Hepatocyte (in vitro differentiated cells): ENCODE measurements around the gene RBFOX2. TPM values are rescaled to one million over a fixed set of nuclear protein-coding genes. Genes with fewer than 3 reads are reported as not detected.
"Not testable (repeated sequence)": the region's sequence is repeated elsewhere in the genome, so short reads cannot be mapped to it uniquely, and the experiment has no call there.

ENCODE experiments used
- DNase-seq: peaks from one replicate; pipeline ENCODE4 v3.0.0-alpha.2; 2016; ENCODE audit warnings: low spot score
- H2AFZ ChIP-seq: fragments of 200-600 bp; sonication (generic); 2 replicates; pipeline ENCODE4 v1.6.0; 2016; ENCODE audit warnings: antibody characterized with exemption, mild to moderate bottlenecking
- H3K27ac ChIP-seq: fragments of 200-600 bp; sonication (generic); 2 replicates; pipeline ENCODE4 v1.5.1; 2016; ENCODE audit warnings: mild to moderate bottlenecking
- H3K27me3 ChIP-seq: fragments of 200-600 bp; sonication (generic); 2 replicates; pipeline ENCODE4 v1.6.1; 2016
- H3K36me3 ChIP-seq: fragments of 200-600 bp; sonication (generic); replicated peaks from 2 replicates; pipeline ENCODE4 v1.5.1; 2016; ENCODE audit warnings: low read depth; ENCODE audit not compliant: insufficient read depth
- H3K4me1 ChIP-seq: fragments of 200-600 bp; sonication (generic); 2 replicates; pipeline ENCODE4 v1.5.1; 2016; ENCODE audit warnings: mild to moderate bottlenecking, moderate library complexity; ENCODE audit not compliant: insufficient read depth
- H3K4me2 ChIP-seq: fragments of 200-600 bp; sonication (generic); 2 replicates; pipeline ENCODE4 v1.6.0; 2016
- H3K4me3 ChIP-seq: fragments of 200-600 bp; sonication (generic); 2 replicates; pipeline ENCODE4 v1.5.1; 2016; ENCODE audit warnings: mild to moderate bottlenecking
- H3K79me2 ChIP-seq: fragments of 200-600 bp; sonication (generic); 2 replicates; pipeline ENCODE4 v1.6.0; 2017; ENCODE audit warnings: mild to moderate bottlenecking
- H3K9me2 ChIP-seq: fragments of 200-600 bp; sonication (generic); replicated peaks from 2 replicates; pipeline ENCODE4 v1.6.0; 2017; ENCODE audit warnings: mild to moderate bottlenecking; ENCODE audit not compliant: insufficient read depth
- H3K9me3 ChIP-seq: fragments of 200-600 bp; sonication (generic); 2 replicates; pipeline ENCODE4 v1.5.1; 2016; ENCODE audit warnings: low read depth, mild to moderate bottlenecking
- H4K20me1 ChIP-seq: fragments of 200-600 bp; sonication (generic); 2 replicates; pipeline ENCODE4 v1.6.0; 2016; ENCODE audit warnings: mild to moderate bottlenecking; ENCODE audit not compliant: insufficient read depth, poor library complexity, severe bottlenecking
- EZH2 ChIP-seq: fragments of 200-600 bp; sonication (generic); IDR thresholded peaks from 2 replicates; pipeline ENCODE4 v1.6.1; 2016; ENCODE audit warnings: antibody characterized with exemption, mild to moderate bottlenecking, borderline replicate concordance
- EZH2phosphoT487 ChIP-seq: fragments of 200-600 bp; sonication (generic); IDR thresholded peaks from one replicate; pipeline ENCODE4 v1.6.1; 2018; ENCODE audit warnings: antibody characterized with exemption, mild to moderate bottlenecking, low read depth, moderate library complexity; ENCODE audit not compliant: unreplicated experiment, severe bottlenecking
- WGBS: methylation state at CpG from one replicate; pipeline ENCODE4 v1.1.6; 2016; ENCODE audit warnings: low lambda C conversion rate; ENCODE audit errors: missing lambda C conversion rate; 5-methylcytosine and 5-hydroxymethylcytosine counted together
- polyA plus RNA-seq: library from polyadenylated mRNA; unstranded; fragments of >200 nt; fragmentation: Nextera tagmentation; extraction: Ambion mirVana; gene quantifications from 2 replicates; pipeline ENCODE4 v1.2.1, GENCODE V29; 2016
- total RNA-seq: library from RNA; depleted of rRNA; stranded (reverse); fragments of >200 nt; gene quantifications from 2 replicates; pipeline ENCODE4 v1.2.3, GENCODE V29; 2014
- TF ChIP-seq, protein P1 (sequence below): fragments of 200-600 bp; sonication (generic); IDR thresholded peaks from 2 replicates; pipeline ENCODE4 v1.5.1; 2016; ENCODE audit warnings: antibody characterized with exemption, mild to moderate bottlenecking; ENCODE audit not compliant: poor library complexity

The RBFOX2 gene
- total and polyA plus RNA-seq, 2 experiments from 2014 or later: 76.7 to 133 TPM

DNA sequence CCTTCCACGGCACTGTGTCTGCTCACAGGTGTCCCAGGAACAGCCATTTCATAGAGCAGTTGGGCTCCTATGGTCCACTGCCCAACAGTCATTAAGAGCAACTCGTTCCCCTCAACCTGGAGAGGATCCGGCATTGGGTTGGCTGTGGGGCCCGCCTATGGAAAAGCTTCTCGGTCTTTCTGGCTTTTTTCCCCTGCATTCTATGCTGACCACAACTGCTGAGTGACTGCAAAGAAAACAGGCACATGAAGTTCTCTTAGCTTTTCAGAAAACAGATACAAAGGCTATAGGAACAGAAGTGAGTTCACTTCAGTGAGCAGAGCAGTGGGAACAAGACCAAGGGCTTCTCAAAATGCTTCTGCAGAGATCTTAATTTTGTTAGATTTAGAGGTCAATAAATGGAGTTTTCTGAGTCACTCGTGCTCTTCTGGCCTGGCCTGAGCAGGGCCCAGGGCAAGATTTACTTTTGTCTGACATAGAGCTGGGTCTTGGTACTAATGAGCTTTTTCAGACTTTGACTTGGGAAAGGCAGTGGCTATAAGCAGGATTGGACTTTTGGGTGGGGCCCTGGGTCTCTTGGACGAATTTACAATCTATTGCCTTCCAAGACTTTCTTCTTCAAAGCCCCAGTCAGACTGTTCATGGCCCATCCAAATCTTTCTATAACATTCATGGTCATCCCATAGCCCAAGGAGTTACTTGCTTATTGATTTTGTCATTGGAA lies 324.6 kb downstream of the RBFOX2 start:
- Histone ChIP-seq H3K9me3 (no peaks in the 10 kb centered on the region), H3K4me1 (no peaks in the 10 kb centered on the region)
- WGBS: 82% methylated on average over 7 of the region's 7 CpGs

DNA sequence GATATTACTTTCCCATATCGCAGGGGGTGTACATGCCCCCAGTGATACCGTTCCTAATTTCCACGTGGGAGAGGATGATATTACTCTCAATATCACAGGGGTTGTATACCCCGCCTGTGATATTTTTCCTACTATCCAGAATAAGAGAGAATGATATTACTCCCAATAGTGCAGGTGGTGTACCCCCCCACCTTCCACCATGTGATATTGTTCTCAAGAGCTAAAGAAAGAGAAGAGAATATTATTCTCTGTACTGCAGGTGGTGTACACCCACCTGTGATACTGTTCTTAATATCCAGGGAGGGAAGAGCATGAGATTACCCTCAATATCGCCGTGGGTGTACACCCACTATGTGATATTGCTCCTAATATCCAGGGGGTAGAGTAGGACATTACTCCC lies 328.8 kb downstream of the RBFOX2 start:
- 83% methylated on average over 6 of the region's 6 CpGs for WGBS
- H3K36me3 ChIP-seq: not testable (repeated sequence)

More for the DNA sequence above, 324.6 kb downstream of the RBFOX2 start:
- no peak overlapping the region for H3K4me3 ChIP-seq
- no peak for DNase-seq
- no peak overlapping the region for H3K4me2 ChIP-seq
- H2AFZ ChIP-seq: no peak overlapping the region
- no peaks in the 10 kb centered on the region for H3K79me2 ChIP-seq
- H3K27ac ChIP-seq: no peak overlapping the region
- H3K27me3 ChIP-seq: no peaks in the 10 kb centered on the region
- H3K9me2 ChIP-seq: no peaks in the 10 kb centered on the region
- H3K36me3 ChIP-seq: no peaks in the 10 kb centered on the region
- H4K20me1 ChIP-seq: no peaks in the 10 kb centered on the region
- TF ChIP-seq, protein P1, sequence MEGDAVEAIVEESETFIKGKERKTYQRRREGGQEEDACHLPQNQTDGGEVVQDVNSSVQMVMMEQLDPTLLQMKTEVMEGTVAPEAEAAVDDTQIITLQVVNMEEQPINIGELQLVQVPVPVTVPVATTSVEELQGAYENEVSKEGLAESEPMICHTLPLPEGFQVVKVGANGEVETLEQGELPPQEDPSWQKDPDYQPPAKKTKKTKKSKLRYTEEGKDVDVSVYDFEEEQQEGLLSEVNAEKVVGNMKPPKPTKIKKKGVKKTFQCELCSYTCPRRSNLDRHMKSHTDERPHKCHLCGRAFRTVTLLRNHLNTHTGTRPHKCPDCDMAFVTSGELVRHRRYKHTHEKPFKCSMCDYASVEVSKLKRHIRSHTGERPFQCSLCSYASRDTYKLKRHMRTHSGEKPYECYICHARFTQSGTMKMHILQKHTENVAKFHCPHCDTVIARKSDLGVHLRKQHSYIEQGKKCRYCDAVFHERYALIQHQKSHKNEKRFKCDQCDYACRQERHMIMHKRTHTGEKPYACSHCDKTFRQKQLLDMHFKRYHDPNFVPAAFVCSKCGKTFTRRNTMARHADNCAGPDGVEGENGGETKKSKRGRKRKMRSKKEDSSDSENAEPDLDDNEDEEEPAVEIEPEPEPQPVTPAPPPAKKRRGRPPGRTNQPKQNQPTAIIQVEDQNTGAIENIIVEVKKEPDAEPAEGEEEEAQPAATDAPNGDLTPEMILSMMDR: no peak
- TF ChIP-seq EZH2: no peak
- TF ChIP-seq EZH2phosphoT487: no peak

DNA sequence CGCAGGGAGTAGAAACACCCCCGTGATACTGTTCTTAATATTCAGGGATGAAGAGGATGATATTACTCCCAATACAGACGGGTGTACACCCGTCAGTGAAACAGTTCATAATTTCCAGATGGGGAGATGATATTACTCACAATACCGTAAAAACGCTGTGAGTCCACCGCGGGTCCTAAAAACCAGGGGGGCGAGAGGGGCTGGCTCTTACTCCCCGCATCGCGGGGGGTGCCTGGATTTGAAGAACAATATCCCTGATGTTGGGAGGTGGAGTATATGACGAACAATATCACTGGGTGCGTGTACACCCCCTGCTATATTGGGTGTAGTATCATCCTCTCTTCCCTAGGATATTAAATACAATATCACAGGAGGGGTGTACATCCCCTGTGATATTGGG lies 331.5 kb downstream of the RBFOX2 start:
- no peak for DNase-seq
- H3K9me3 ChIP-seq: no peaks in the 10 kb centered on the region
- TF ChIP-seq EZH2phosphoT487 (no peak), EZH2 (no peak)
- TF ChIP-seq, protein P1: no peak
- H3K4me2 ChIP-seq: no peak overlapping the region
- H3K9me2 ChIP-seq: no peaks in the 10 kb centered on the region
- 87% methylated on average over 14 of the region's 14 CpGs for WGBS
- no peaks in the 10 kb centered on the region for H3K27me3 ChIP-seq
- H3K36me3 ChIP-seq: no peaks in the 10 kb centered on the region
- H3K79me2 ChIP-seq: no peaks in the 10 kb centered on the region
- H3K4me1 ChIP-seq: no peaks in the 10 kb centered on the region
- no peak overlapping the region for H2AFZ ChIP-seq
- no peaks in the 10 kb centered on the region for H4K20me1 ChIP-seq
- H3K4me3 ChIP-seq: no peak overlapping the region
- no peak overlapping the region for H3K27ac ChIP-seq

More for the DNA sequence above, 328.8 kb downstream of the RBFOX2 start:
- not testable (repeated sequence) for H4K20me1 ChIP-seq, H3K4me1 ChIP-seq, H3K4me3 ChIP-seq, H3K9me3 ChIP-seq, H3K27ac ChIP-seq, H3K79me2 ChIP-seq, DNase-seq, H3K9me2 ChIP-seq, H3K4me2 ChIP-seq, H3K27me3 ChIP-seq, H2AFZ ChIP-seq

DNA sequence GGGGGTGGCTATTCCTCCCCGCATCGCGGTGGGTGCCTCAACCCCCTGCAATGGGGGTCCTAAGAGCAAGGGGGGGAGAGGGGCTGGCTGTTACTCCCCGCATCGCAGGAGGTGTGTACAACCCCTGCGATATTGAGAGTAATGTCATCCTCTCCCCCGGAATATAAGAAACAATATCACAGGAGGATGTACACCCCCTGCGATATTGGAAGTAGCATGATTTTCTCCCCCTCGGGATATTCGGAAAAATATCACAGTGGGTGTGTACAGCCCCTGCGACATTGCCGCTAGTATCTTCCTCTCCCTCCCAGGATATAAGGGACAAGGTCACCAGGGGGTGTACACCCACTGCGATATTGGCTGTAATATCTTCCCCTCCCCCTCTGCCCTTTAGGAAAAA lies 333.4 kb downstream of the RBFOX2 start:
- Histone ChIP-seq H3K36me3 (no peaks in the 10 kb centered on the region), H3K4me1 (no peaks in the 10 kb centered on the region), H2AFZ (no peak overlapping the region), H3K9me2 (no peaks in the 10 kb centered on the region), H3K79me2 (no peaks in the 10 kb centered on the region), H3K4me2 (no peak overlapping the region), H3K27ac (no peak overlapping the region), H3K27me3 (no peaks in the 10 kb centered on the region), H3K4me3 (no peak overlapping the region), H3K9me3 (no peaks in the 10 kb centered on the region), H4K20me1 (no peaks in the 10 kb centered on the region)
- WGBS: 91% methylated on average over 9 of the region's 13 CpGs
- DNase-seq: no peak
- TF ChIP-seq, protein P1: no peak
- TF ChIP-seq EZH2 (no peak), EZH2phosphoT487 (no peak)
